ENCODE measurements around the gene CYP2C9.

DNA sequence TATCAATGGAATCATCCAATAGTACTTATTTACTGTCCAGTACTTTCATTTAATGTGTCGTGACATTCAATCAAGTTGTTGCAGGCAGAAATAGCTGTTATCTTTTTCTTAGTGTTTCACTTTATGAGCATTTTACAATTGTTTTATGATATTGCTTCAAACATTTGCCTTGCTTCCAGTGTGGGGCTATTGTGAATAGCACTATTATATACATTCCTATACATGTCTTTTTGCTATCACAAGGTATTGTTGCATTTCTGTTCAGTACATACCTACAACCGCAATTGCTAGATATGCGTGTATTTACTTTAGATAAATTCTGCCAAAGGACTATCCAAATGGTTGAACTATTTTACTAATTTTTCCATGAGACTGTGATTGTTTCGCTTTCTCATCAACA is 95.9 kb downstream of the CYP2C9 start:
- no peak for TF ChIP-seq ZFX (IDR thresholded peaks at IDR 0.05; ENCODE audit: borderline replicate concordance)
- TF ChIP-seq, protein P1, sequence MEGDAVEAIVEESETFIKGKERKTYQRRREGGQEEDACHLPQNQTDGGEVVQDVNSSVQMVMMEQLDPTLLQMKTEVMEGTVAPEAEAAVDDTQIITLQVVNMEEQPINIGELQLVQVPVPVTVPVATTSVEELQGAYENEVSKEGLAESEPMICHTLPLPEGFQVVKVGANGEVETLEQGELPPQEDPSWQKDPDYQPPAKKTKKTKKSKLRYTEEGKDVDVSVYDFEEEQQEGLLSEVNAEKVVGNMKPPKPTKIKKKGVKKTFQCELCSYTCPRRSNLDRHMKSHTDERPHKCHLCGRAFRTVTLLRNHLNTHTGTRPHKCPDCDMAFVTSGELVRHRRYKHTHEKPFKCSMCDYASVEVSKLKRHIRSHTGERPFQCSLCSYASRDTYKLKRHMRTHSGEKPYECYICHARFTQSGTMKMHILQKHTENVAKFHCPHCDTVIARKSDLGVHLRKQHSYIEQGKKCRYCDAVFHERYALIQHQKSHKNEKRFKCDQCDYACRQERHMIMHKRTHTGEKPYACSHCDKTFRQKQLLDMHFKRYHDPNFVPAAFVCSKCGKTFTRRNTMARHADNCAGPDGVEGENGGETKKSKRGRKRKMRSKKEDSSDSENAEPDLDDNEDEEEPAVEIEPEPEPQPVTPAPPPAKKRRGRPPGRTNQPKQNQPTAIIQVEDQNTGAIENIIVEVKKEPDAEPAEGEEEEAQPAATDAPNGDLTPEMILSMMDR (IDR thresholded peaks at IDR 0.05) = no peak
